ENCODE measurements around the gene TNFRSF21. TPM values are rescaled to one million over a fixed set of nuclear protein-coding genes. Genes with fewer than 3 reads are reported as not detected.

The TNFRSF21 gene
- total and polyA plus RNA-seq, 9 of the 15 experiments (the other 6 are each of a cell fraction or from before 2014, with no cell fraction given): 0.63 to 5.7 (median 2.2) TPM

- H3K4me2 ChIP-seq (ENCODE audit: insufficient read depth, low read length): no peak overlapping the region
- H3K9ac ChIP-seq (ENCODE audit: insufficient read depth in 1 of 2, low read depth in 2 of 2, low read length in 2 of 2): no peak overlapping the region
- H3K4me3 ChIP-seq: no peak overlapping the region
- no peak overlapping the region for H3K27ac ChIP-seq (ENCODE audit: extremely low read depth, low read depth, low read length)
- no peak for ATAC-seq
- 7% methylated on average over 2 of the region's 2 CpGs for WGBS (ENCODE audit: insufficient coverage, low coverage, missing lambda C conversion rate)
- intact Hi-C loops (cut with micrococcal nuclease): no loop called here
- no peaks in the 10 kb centered on the region; a peak in 2 of 5 replicates for H3K27me3 ChIP-seq (ENCODE audit: control insufficient read depth in 2 of 2, insufficient read depth in 2 of 2, low read length in 2 of 2)
- H3K4me1 ChIP-seq (replicated peaks in 1 of 2; ENCODE audit: control insufficient read depth in 2 of 2, insufficient read depth in 2 of 2, low read length in 2 of 2): no peaks in the 10 kb centered on the region
- no peaks in the 10 kb centered on the region for H3K9me3 ChIP-seq (replicated peaks; ENCODE audit: control insufficient read depth, insufficient read depth, low read depth, low read length)
- no peaks in the 10 kb centered on the region for H3K79me2 ChIP-seq (ENCODE audit: control insufficient read depth, insufficient read depth, low read length)
- TF ChIP-seq ZNF76 (CRISPR knock-in tag; IDR thresholded peaks at IDR 0.05; ENCODE audit: borderline replicate concordance) (no peak), KLF16 (IDR thresholded peaks at IDR 0.05) (no peak), LEF1 (IDR thresholded peaks at IDR 0.05) (no peak), RNF219 (CRISPR knock-in tag; IDR thresholded peaks at IDR 0.05) (no peak), HDAC2 (IDR thresholded peaks at IDR 0.05) (no peak)
- TF ChIP-seq, protein P1, sequence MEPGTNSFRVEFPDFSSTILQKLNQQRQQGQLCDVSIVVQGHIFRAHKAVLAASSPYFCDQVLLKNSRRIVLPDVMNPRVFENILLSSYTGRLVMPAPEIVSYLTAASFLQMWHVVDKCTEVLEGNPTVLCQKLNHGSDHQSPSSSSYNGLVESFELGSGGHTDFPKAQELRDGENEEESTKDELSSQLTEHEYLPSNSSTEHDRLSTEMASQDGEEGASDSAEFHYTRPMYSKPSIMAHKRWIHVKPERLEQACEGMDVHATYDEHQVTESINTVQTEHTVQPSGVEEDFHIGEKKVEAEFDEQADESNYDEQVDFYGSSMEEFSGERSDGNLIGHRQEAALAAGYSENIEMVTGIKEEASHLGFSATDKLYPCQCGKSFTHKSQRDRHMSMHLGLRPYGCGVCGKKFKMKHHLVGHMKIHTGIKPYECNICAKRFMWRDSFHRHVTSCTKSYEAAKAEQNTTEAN (CRISPR knock-in tag; IDR thresholded peaks at IDR 0.05): no peak
- CTCF ChIA-PET (ENCODE audit: low intra/inter-chr PET ratio): no interaction called here
- no peaks in the 10 kb centered on the region for H3K36me3 ChIP-seq (ENCODE audit: control insufficient read depth, insufficient read depth, low read length)
- no TSS peak for BruUV-seq (replicated peaks)
- no peak for DNase-seq (ENCODE audit: extremely low read depth in 1 of 4, low spot score in 3 of 4)
- peak; percentile 35 for FAIRE-seq
- in situ Hi-C loops (cut with MboI): no loop called here
- POLR2A ChIA-PET: interaction anchor here (0.5 kb wide), 1 partner anchor 30 kb away, joined by 3 read pairs; no protein-coding TSS in a partner anchor
- no peak overlapping the region for H2AFZ ChIP-seq (ENCODE audit: low read depth, low read length)
- no peaks in the 10 kb centered on the region for H3K9me1 ChIP-seq (ENCODE audit: control insufficient read depth, insufficient read depth, low read length)
- H4K20me1 ChIP-seq (replicated peaks; ENCODE audit: control insufficient read depth, insufficient read depth, low read length): no peaks in the 10 kb centered on the region
Observed at GRCh38 chr6:47202644-47203205, 107.0 kb downstream of the TNFRSF21 start.
